A549 treated with Mapracorat at 1 μM for 4 hours (cell line): Measurements from ENCODE around the gene SLC9A4. TPM values are rescaled to one million over a fixed set of nuclear protein-coding genes. Genes with fewer than 3 reads are reported as not detected.

Experiments used
- total RNA-seq: library from RNA; stranded (reverse); fragments of 200-300 nt; extraction: Qiagen RNA extraction; gene quantifications from 5 replicates; pipeline ENCODE4 v1.2.3, GENCODE V29; 2022

SLC9A4 gene
- total RNA-seq = not detected in 5 replicates

GRCh38 chr2:102473020-102473419, at the start of gene SLC9A4:
SLC9A4 (plus strand) TSS chr2:102473226; CDS start chr2:102473760, 534 bp downstream.

Other genes with a start within 250 kb of the SLC9A4 start
- 0.77 to 1.6 TPM (median 1.1 TPM) in 5 replicates for gene IL1RL1, start 161.7 kb upstream of the SLC9A4 start, total RNA-seq
- 1.0 to 1.5 TPM (median 1.3 TPM) in 5 replicates for gene IL18R1, start 117.4 kb upstream of the SLC9A4 start, total RNA-seq
- 0.11 to 0.15 TPM in 2 of 5 replicates, not detected in the others for gene IL18RAP, start 50.1 kb upstream of the SLC9A4 start, total RNA-seq
- 2.5 to 2.9 TPM (median 2.8 TPM) in 5 replicates for gene SLC9A2, start 146.3 kb downstream of the SLC9A4 start, total RNA-seq